ENCODE results near the gene BMP5.

Gene BMP5

DNA sequence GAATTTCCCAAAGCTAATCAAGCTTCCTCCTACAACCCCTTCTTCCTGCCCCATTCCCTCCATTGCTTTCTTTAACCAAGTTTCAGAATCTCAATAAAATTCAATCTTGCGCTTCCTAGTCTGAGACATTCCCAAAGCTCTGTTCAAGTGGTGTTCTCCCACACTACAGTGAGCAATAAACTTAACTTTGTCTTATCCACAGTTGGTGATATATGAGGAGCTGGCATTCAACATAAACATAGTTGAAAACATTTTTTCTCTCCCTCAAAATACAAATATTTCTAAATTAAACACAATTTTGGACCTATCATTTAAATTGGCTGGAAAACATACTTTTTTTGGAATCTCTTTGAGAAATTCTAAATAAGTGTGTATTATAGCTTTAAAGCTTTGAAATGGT is 166.7 kb downstream of the BMP5 start:
- DNase-seq (ENCODE audit: low spot score), result no peak

DNA sequence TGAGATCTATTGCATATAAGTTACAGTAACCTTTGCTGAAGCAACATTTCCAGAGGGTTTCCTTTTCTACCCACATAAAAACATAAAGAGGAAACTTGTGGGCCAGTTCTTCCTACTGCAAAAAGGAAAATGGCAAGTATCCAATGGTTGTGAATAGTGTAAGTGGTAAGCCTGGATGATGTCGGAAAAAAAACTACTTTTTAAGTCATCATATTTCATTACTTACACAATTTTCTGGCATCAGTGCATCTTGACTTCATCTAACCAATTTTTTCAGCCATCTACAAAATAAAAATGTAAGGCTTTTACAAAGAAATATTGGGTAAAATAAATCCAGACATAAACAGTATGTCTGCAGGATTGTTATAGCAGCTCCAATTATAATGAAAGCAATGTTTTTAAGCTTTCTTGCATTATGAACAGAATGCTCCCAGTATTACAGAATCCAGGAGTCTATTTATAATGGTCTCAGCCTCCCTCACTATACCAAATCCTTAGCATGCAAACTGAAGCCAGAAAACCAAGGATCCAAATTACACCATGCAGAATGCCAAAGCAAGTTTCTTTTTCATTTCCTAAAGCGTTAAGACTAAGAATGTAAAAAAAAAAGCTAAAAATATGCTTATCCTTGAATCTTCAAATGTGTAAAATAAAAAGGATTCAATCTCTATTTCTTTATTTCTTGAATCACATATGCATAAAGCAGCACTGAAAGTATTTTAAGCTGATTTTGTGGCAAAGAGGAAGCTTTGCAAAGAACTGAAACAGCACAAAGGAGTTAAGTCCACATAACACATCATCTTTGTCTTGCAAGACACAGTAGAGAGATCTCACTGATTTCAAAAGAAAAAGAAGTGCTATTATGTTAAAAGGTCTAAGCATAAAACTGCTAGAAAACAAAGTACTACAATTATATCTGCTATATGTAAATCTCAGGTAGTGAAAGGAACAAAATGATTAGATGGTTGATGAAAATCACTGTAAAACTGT is 169.6 kb downstream of the BMP5 start:
- DNase-seq (ENCODE audit: low spot score), result no peak

DNA sequence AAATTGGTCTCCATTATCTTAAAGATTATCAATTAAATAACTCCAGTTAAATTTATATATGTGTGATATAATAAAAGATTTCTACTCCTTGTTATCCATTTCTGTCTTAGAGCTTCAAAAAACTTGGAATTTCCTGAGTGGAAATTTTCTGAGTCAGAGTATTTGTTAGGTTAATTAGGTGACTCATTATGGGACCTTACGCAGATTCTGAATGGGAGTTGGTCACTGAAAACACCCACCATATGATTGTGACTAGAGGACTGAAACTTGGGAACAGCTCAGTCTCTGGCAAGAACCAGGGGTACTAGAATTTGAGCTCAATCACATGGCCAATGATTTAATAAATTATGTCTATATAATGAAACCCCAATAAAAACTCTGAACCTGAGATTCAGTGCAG is 171.0 kb downstream of the BMP5 start:
- DNase-seq (ENCODE audit: low spot score), result no peak
